ENCODE data around the gene PEMT. TPM values are rescaled to one million over a fixed set of nuclear protein-coding genes. Genes with fewer than 3 reads are reported as not detected.

Gene PEMT
- total and polyA plus RNA-seq, 2 experiments from 2014 or later: 54.8 to 55.2 TPM

GRCh38 chr17:17494870-17495535 lies 96.5 kb downstream of the PEMT start:
- no peak for TF ChIP-seq NANOG (IDR thresholded peaks at IDR 0.05; ENCODE audit: borderline replicate concordance)
- TF ChIP-seq CTCF (conservative IDR thresholded peaks at IDR 0.05; ENCODE audit: low read depth in 2 of 2): 0 out of 4 replicates have a peak, but pooled peaks of 1 of the 2 experiments have one; percentile 7
- peak; percentile 59; the same call in 1 of the 2 replicates for TF ChIP-seq CREB1 (CRISPR knock-in tag; IDR thresholded peaks at IDR 0.05; ENCODE audit: low read depth)
- TF ChIP-seq POLR2AphosphoS5 (IDR thresholded peaks at IDR 0.05; ENCODE audit: low read depth): peak; percentile 22; the same call in 1 of the 2 replicates
- peaks cover 35% of the 10 kb centered on the region for H3K27me3 Mint-ChIP-seq (ENCODE audit: insufficient read depth, low read depth, poor library complexity)
- peaks cover 29% of the 10 kb centered on the region for H3K4me1 ChIP-seq (ENCODE audit: insufficient read depth)
- peak overlapping the region; percentile 59; the same call in 1 of the 2 replicates for H2AFZ ChIP-seq
- no peak overlapping the region for H3K27ac Mint-ChIP-seq
- peaks cover 25% of the 10 kb centered on the region for H3K27me3 ChIP-seq (ENCODE audit: insufficient read depth)
- no peaks in the 10 kb centered on the region for H3K9me2 ChIP-seq (ENCODE audit: insufficient read depth)
- H3K79me2 ChIP-seq (replicated peaks; ENCODE audit: insufficient read depth): no peaks in the 10 kb centered on the region
- peaks cover 3% of the 10 kb centered on the region for H3F3A ChIP-seq (replicated peaks; ENCODE audit: low read depth)
- peak overlapping the region; percentile 91 for H3K4me3 ChIP-seq
- peaks cover 19% of the 10 kb centered on the region; the same call in 2 of the 3 replicates for H3K36me3 Mint-ChIP-seq (ENCODE audit: low read depth)
- no peaks in the 10 kb centered on the region for H3K36me3 ChIP-seq (ENCODE audit: insufficient read depth)
- DNase-seq (ENCODE audit: low spot score): peak; percentile 83
- no peak overlapping the region for H3K27ac ChIP-seq (ENCODE audit: low read depth)
- H3K4me1 Mint-ChIP-seq: peaks cover 37% of the 10 kb centered on the region
- H4K20me1 ChIP-seq (replicated peaks; ENCODE audit: insufficient read depth): peaks cover 23% of the 10 kb centered on the region; the same call in 1 of the 2 replicates
- no peaks in the 10 kb centered on the region; the same call in 2 of the 3 replicates for H3K9me3 Mint-ChIP-seq
- peak; percentile 5 for ATAC-seq
- peak overlapping the region; percentile 96 for H3K4me2 ChIP-seq
- peak overlapping the region; percentile 76 for H3K4me3 Mint-ChIP-seq

GRCh38 chr17:17494499-17494869 lies 97.0 kb downstream of the PEMT start:
- Histone ChIP-seq H3K9me2 (ENCODE audit: insufficient read depth) (no peaks in the 10 kb centered on the region), H3K4me1 (ENCODE audit: insufficient read depth) (peaks cover 29% of the 10 kb centered on the region), H3K4me3 (peak overlapping the region; percentile 91), H3K4me2 (peak overlapping the region; percentile 96), H3K27ac (ENCODE audit: low read depth) (no peak overlapping the region), H2AFZ (no peak overlapping the region), H3K36me3 (ENCODE audit: insufficient read depth) (no peaks in the 10 kb centered on the region), H3K79me2 (replicated peaks; ENCODE audit: insufficient read depth) (no peaks in the 10 kb centered on the region), H4K20me1 (replicated peaks; ENCODE audit: insufficient read depth) (peaks cover 27% of the 10 kb centered on the region; the same call in 1 of the 2 replicates), H3K27me3 (ENCODE audit: insufficient read depth) (peaks cover 25% of the 10 kb centered on the region), H3F3A (replicated peaks; ENCODE audit: low read depth) (peaks cover 3% of the 10 kb centered on the region)
- H3K27ac Mint-ChIP-seq: no peak overlapping the region
- H3K9me3 Mint-ChIP-seq: no peaks in the 10 kb centered on the region; the same call in 2 of the 3 replicates
- H3K36me3 Mint-ChIP-seq (ENCODE audit: low read depth): peaks cover 19% of the 10 kb centered on the region; the same call in 2 of the 3 replicates
- no peak for DNase-seq (ENCODE audit: low spot score)
- peaks cover 35% of the 10 kb centered on the region for H3K27me3 Mint-ChIP-seq (ENCODE audit: insufficient read depth, low read depth, poor library complexity)
- no peak for ATAC-seq
- H3K4me1 Mint-ChIP-seq: peaks cover 37% of the 10 kb centered on the region
- H3K4me3 Mint-ChIP-seq: peak overlapping the region; percentile 76
- TF ChIP-seq STAT1 (IDR thresholded peaks at IDR 0.05; ENCODE audit: unreplicated experiment) (no peak), ZNF462 (CRISPR knock-in tag; IDR thresholded peaks at IDR 0.05) (no peak), POLR2AphosphoS5 (IDR thresholded peaks at IDR 0.05; ENCODE audit: low read depth) (no peak), CREB1 (CRISPR knock-in tag; IDR thresholded peaks at IDR 0.05; ENCODE audit: low read depth) (no peak), JUNB (IDR thresholded peaks at IDR 0.05; ENCODE audit: unreplicated experiment) (no peak), EZH2phosphoT487 (IDR thresholded peaks at IDR 0.05; ENCODE audit: unreplicated experiment) (no peak), ETS1 (IDR thresholded peaks at IDR 0.05) (no peak), EZH2 (IDR thresholded peaks at IDR 0.05; ENCODE audit: low read depth, unreplicated experiment) (no peak), ZNF331 (CRISPR knock-in tag; IDR thresholded peaks at IDR 0.05; ENCODE audit: low read depth) (no peak), NANOG (IDR thresholded peaks at IDR 0.05; ENCODE audit: borderline replicate concordance) (no peak)
